Dermis microvascular lymphatic vessel endothelial cell (primary cell): ENCODE data around the gene AOPEP. TPM values are rescaled to one million over a fixed set of nuclear protein-coding genes. Genes with fewer than 3 reads are reported as not detected.

Experiments used
- DNase-seq, 2 donors: peaks; one replicate each; pipeline versions ENCODE4 v3.0.0 to v3.0.0-alpha.2; 2010; ENCODE audit warnings: low read depth in 2 of 2
- total RNA-seq: library from RNA; depleted of rRNA; stranded (reverse); fragments of >200 nt; gene quantifications from 2 replicates; pipeline ENCODE4 v1.2.1, GENCODE V29; 2014

Gene AOPEP
- total RNA-seq, 1 donor from 2014 or later = 24.6 TPM

DNA sequence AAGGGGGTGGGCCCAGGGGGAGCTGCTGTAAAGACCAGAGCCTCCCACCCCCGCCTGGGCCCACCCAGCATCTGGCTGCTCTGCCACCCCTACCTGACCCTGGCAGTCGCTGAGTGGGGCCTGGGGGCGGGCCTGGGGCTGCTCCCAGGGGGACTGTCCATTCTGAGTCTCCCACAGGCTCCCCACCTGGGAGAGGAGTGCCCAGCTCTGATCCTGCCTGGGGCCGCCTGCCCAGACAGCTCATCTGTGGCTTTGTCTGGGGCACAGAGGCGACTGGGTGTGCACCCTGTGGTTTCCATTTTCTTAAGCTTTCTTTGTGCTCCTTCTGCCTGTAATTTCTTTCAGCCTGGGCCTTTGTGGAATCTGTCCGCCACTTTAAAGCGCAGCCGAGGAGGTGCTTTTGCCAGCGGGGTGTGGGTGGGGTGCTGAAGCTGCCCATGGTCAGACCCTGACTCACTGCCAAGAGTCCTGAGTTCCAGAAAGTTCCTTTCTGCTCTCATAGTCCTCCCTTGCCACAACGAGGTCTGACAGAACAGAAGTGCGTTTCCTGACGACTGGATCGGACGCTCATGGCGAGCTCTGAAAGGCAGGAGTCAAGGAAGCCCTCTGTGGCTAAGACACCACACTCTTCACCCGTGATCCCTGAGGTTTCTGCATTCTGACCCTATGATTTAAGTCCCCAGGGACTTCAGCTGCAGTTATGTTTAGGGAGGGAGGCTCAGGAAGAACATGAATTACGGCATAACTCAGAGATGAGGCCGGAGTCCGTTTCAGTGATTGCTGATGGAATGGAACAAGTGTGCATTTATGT, 366.0 kb downstream of the AOPEP start:
- no peak for DNase-seq

DNA sequence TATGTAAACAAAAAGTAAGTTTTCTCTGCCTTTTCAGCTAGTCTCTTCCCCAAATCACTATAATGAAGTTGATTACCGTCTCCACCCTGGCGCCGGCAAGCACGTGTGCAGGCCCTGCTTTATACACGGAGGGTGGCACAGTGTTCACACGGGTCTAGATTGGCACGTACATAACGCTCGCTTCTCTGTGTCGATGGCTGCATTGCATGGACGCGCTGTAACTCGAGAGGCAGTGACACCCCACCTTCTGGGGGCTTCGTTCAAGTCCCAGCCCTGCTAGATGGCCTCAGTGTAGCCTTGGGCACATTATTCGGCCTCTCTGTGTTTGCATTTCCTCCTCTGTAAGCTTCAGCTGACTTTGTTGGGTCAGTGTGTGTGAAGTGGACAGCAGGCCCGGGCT, 367.1 kb downstream of the AOPEP start:
- no peak for DNase-seq

DNA sequence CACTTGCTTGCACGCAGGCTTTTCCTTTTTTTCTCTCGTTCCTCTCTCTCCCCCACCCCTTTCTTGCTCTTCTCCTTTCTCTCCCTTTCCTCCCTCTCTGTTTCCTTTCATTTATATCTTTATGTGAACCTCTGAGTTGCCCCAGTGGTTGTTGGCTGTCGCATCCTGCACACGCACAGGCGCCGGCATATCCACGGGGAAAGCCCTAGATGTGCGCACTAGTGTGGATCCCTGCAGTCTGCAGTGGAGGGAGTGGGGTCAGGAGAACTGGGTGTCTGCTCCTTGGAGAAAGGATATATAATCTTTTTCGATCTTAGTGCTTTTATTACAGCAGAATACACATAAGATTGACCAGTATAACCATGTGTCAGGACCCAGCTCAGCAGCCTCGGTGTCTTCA, 367.5 kb downstream of the AOPEP start:
- no peak for DNase-seq

DNA sequence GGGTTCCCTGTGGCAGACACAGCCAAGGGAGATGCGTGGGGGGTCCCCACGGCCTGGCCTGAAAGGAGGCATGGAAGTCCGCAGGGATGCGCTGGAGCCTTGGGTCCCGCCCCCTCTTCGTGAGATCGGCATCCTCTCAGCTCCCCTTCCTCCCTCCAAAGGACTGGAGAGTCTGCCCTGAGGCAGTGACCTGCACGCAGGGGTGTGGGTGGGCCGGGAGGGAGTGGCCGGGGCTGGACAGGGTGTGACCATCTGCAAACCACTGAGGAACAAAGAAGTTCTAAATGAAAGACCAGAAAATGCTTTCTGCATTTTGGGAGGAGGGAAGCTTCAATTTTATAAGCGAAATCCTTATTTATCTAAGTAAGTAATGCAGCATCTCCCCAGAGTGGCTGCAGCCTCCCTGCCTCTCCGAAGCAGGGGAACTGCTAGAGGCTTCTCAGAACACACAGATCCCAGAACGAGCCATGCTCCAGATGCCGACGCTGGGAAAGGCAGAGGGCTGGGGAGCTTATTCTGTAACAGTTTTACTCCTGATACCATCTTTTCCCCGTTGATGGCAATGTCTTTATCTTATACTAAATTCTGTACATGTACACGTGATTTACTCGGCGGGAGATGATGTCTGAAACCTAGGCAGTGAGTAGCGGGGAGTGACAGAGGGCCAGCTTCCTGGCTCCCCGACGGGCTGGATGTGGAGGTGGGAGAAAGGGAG, 369.3 kb downstream of the AOPEP start:
- no peak for DNase-seq

DNA sequence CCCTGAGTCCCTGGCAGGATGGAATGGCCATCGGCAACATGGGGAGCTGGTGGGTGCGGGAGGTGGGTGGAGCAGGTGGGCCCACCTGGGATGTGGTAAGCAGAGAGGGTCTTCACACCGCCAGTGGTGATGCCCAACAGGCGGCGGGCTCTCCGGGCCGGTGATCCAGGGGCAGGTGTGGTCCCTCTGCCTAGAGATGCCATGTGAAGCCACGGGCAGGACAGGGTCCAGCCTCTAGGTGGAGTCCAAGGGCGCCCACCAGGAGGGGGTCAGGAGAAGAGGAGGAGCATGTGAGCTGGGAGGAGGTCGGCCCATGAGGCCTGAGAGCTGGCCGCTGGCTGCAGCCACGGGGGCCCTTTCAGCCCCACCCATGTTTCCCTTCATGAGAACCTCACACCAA, 369.9 kb downstream of the AOPEP start:
- no peak for DNase-seq

DNA sequence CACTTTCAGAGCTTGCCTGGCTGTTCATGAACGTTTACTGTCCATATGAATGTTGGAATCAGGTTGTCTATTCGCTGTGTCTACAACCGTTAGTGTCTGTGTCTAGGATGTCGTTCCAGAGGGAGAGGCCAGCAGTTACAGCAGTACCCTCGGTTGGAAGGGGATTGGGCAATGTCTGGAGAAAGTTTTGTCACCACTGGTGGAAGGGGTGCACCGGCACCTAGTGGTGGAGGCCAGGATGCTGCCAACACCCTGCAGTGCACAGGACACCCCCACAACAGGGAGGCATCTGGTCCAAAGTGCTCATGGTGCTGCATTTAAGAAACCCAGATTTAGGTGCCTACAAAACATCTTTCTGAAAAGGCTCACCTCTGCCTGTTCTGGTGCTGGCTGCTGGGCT, 370.3 kb downstream of the AOPEP start:
- DNase-seq = no peak

DNA sequence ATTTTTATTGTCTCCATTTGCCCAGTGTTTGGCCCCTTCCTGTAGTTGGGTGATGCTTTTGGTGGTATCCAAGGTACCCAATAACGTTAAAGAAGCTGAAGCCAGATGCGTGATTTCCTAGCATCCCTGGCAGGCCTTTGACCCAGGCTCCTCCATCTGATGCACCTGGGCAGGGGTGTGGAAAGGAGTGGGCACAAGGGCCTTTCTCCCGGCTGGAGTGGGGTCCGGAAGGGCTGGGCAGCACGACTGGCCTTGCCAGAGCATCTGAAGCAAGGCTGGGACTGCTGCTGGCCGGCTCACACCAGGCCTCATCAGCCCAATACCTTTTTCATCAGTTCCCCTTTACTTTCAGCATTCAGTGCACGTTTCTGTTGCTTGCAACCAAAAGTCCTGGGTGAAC, 370.8 kb downstream of the AOPEP start:
- DNase-seq = no peak

DNA sequence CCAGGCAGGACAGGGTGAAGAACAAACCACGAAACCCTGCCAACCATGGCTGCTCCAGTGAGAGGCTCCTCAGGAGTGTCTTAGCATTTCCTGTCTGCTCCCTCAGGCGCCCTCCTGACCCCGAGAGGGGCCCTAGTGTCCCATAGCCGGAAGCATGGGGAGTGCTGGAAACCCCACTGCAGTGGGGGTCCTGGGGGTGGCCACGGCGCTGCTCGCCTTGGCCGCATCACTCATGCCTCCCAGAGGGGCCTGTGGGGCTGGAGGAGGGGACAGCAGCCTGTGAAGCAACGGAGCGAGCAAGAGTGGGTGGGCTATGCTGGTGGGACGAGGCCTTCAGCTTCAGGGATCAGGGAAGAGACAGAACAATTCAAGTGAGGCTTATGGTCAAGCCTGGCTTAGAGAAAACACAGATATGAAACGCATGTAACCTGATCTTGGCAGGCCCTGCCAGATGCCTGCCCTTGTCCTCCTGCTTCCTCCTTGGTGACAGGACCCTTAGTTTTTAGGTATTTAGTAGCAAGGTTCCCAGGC, 372.0 kb downstream of the AOPEP start:
- no peak for DNase-seq

DNA sequence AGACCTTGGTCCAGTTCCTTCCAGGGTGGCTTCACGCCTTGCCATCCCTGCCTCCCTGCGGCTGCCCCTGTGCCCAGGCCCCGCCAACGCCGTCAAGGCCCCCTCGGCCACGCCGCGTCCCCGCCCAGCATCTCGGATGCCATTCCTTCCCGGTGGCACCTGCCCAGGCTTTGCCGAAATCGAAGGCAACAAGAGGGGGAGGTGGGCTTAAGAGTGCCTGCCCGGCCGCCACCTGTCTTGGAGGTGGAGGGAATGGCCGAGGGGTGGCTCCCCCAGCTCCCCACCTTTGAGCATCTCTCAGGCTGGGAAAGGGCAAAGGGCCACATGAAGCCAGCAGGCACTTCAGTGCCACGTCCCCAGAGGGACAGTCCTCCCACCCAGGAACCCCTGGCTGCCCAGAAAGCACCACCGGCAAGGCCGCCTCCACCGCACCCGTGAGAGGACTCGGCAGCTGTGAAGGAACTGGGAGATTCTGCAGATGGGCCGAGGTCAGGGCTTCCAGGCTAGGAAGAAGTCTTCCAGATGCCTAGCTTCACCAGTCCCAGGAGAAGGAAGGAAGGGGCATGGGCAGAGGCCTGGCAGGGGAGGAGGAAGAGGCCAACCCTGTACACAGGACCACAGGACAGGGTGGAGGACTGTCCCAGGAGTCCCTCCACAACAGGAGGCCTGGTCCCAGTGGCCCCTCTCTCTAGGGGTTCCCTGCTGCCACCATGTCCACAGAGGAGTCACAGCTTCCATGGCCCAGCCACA, 373.0 kb downstream of the AOPEP start:
- no peak for DNase-seq

DNA sequence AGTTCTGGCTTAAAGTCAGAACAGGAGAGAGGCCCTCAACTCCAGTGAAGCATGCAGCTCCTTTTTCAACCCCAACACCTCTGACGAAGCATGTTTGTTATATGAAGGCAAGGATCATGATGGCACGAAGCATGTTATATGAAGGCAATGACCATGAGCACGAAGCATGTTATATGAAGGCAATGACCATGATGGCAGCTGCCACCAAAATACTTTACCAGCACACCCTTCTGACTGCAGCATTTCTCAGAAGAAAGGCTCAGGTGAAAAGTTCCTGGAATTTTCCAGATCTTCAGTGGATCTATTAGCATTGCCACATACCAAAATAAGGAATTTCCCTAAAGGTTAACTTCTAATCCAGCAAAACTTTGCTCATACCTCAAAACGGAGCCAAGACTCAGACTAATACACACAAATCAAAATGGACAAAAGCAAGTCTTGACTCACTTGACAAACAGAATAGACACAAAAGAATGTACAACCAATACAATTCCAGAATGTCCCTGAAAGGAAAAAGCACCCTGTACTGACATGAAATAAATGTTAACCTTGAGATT, 373.6 kb downstream of the AOPEP start:
- DNase-seq = no peak

DNA sequence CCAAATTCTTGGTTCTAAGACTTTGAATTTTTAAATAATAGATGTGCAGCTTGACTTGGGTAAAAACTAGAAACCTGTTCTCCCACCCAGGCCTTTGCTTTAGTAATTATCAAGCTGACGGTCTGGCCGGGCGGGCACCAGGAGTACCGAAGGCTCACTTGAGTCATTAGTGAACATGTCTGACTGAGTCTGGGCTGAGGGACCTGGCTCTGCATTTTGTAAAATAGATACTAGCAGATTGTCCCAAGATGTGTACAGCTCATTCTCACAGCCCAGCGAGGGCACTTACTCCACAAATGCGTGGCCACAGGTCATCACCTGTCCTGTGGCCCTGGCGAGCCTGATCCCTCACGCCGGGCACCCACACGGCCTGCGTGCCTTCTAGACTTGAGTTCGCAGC, 374.8 kb downstream of the AOPEP start:
- no peak for DNase-seq

DNA sequence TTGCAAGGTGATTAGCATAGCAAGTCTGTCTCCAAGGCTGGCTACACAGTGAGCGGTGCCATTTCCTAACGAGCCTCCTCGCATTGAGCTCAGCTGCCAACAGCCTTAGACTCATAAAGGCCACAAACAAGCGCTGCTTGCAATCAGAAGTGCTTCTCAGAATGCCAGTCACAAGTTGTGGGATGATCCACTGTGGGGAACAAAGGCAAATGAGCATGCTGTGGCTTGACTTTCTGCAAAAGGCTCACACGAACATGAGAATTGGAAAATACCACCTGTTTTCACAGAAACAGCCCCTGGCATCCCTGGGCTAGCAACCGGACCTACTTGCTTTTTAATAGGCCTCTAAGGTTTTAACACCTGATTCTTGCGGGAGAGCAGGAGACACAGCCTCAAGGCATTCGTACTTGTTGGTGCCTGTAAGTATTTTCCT, 375.5 kb downstream of the AOPEP start:
- DNase-seq = no peak

DNA sequence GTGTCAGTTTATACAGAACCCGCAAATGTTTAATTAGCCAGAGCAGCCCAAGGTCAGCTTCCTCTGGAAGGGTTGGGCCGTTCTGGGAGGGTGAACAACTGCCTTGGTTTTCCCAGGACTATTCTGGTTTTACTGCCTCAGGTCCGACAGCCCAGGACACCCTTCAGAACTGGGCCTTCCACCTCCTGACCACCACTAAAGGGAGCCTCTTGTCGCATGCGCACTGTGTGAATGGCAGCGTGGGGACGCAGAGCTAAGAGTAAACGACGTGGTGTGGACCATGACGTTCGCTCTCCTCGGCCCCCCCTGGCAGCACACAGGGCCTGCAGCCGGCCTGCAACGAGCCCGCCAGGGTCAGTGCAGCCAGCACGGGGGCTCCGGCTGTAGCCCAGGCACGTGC, 376.1 kb downstream of the AOPEP start:
- no peak for DNase-seq

DNA sequence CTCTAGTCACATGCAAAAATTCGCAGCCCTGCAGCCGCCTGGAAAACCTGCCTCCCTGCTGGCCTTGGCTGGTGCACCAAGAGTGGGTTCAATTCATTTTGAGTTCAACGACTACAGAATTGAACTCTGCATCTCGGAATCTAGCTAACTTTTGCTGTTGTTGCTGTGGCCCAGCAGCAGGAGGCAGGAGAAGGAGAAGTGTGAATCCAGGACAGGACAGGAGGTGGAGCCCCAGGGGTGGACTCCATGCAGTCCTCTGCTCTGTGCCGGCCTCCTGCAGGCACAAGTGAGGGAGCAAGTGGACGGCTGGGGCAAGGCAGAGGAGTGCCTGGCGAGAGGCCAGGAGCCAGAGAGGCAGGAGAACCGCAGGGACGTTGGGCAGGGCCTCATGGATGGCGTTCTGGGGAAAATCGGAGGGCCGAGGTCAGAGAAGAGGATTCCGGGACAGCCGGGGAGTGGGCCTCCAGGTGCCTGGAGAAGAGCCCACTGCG, 376.8 kb downstream of the AOPEP start:
- no peak for DNase-seq

DNA sequence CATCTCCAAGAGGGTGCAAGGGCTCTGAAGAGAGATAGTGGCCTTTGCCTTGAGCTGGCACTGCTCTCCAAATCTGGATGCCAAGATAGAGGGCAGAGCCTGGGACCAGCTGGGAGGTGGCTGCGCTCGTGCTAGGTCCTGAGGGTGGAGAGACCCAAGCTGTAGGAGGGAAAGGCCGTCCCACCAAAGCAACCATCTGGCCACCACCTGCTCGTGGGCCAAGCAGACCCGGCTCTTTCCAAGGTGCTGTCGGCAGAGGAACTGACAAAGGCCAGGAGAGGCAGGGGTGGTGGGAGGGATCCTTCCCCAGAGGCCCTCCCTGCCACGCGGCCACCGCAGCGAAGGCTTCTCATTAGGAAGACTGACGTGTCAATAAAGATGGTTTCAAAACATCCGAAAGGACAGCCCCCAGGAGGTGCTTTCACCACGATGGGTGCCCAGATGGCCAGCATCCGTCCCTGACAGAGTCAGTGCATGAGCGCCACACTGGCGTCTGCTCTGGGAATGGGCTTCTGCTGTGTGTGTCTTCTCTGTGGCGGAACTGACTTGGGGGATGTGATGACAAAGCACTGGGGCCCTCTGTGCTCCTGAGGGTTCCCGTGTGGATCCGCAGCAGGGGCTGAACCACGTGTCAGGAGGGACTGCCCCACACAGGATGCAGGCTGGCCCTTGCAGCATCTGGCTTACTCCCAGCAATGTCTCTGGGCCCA, 377.5 kb downstream of the AOPEP start:
- no peak for DNase-seq

DNA sequence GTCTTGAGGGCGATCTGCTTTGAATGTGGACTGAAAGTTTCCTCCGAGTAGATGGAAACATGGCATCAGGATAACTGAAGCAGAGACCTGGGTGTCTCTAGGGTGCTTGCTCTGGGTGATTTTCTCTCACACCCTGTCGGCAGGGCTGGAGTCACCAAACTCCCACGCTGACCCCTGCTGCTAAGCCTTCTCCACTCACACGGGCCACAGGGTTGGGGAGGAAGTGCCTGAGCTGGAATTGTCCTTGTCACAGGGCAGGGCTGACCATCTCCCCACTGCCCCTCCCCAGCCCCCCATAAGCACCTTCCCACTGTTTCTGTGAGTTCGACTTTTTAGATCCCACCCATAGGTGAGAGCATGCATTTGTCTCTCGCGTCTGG, 378.1 kb downstream of the AOPEP start:
- no peak for DNase-seq

DNA sequence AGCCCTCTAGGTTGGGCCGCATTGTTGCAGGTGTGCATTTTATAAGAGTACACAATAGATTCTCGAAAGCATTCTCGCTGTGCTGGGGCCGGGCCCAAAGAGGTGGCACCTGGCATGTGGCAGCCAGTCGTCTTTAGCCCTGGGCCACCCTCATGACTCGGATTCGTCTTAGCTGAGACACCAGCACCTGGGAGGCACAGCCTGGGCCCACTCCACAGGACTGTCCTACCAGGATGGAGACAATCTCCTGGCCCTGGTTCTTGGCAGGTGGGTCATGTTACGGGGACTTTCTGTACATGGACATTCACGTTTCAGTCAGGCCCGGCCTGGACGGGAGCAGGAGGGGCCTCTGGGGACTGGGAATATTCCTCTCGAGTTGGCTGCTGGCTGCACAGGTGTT, 378.5 kb downstream of the AOPEP start:
- no peak for DNase-seq

DNA sequence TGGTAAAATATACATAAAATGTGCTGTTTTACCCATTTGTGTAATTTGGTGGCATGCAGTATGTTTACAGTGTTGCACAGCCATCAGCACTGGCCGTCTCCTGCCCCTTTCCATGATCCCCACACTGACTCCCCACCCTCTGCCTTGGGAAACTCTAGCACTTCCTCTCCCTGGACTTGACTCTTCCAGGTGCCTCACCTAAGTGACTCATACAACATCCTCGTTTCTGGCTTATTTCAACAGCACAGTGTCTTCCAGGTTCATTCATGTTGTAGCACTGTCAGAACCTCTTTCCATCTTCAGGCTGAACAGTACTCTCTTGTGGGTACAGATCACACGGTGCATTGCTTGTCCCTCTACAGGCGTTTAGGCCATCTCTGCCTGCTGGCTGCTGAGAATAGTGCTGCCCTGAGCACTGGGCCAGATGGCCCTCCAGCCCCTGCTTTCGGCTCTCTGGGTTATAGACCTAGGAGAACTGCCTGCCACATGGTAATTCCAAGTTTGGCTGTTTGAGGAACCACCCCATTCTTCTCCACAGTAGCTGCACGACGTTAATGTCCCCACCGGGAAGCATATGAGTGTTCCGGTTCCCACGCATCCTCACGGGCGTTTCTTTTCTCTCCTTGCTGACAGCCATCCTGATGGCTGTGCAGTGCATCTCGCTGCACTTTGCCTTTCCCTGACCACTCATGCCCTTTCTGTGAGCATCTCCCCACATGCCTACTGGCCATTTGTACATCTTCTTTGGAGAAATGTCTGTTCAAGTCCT, 379.2 kb downstream of the AOPEP start:
- no peak for DNase-seq

DNA sequence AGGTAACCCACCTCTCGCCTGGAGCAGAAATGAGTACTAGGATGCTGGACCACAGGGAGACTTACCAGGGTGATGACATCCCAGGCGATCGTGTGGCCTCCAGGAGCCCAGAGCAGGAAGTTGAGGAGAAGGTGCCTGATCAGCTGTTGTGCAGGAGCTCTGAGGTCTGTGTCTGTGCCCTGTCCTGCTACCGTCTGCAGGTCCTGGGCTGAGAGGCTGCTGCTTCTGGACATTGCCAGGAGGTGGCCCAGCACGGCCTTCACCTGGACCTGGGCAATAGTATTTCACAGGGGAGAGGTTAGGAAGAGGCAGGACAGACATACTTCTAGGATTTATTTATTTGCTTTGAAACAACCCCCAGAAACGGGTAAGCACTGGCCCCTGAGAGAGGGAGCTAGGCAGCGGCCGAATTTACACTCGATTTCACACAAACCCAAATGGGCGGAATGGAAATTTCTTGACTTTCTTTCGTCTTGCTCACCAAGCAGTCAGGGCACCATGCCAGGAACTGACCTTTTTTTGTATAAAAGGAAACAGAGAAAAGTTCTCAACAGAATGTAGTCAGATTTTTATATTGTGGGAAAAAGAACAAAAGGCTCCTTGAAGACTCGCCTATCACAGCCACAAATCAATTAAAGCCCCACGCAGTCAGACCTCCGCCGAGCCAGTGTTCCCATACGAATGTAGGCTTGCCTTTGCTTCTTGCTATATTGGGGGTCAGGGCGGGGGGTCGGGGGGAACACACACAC, 380.7 kb downstream of the AOPEP start:
- peak in 1 of 2 donors; percentile 66 for DNase-seq

DNA sequence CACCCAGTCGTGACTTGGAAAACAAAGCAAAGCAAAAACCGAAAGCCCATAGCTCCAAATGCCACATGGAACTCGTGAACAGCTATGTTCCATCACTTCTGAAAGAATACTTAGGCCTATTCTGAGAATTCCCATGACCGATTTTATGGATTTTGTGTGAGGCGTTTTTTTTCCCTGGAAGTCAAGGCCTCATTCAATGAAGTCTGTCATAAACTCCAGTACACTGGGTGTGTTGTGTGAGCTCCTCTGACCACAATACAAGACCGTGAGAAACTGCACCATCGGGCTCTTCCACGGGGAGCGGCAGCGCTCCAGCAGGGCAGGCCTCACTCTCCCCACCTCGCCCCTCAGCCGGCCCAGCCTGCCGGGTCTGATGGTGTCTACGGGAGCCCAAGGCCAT, 381.5 kb downstream of the AOPEP start:
- DNase-seq = no peak
